ENCODE results near the gene SVIL. TPM values are rescaled to one million over a fixed set of nuclear protein-coding genes. Genes with fewer than 3 reads are reported as not detected.

Gene SVIL
- total and polyA plus RNA-seq, 4 experiments from 2014 or later, result 1.1 to 31.2 (median 22.0) TPM

DNA sequence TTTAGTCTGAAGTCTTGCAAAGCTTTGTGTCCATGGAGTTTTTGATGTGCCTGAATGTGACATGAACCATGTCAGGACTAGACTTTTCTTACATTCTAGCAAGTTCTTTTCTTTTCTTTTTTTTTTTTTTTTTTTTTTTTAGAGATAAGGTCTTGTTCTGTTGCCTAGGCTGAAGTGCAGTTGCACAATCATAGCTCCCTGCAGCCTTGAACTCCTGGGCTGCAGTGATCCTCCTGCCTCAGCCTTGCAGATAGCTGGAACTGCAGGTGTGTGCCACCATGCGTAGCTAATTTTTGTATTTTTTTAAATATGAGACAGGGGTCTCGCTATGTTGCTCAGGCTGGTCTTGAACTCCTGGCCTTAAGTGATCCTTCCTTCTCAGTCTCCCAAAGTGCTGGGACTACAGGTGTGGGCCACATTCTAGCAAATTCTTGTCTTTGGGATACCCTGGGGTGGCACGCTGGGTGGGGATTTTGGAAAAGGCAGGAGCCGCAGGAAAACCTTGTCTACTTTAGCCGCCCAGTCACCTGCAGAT is 152.8 kb downstream of the SVIL start:
- H3K4me3 Mint-ChIP-seq, result no peak overlapping the region

DNA sequence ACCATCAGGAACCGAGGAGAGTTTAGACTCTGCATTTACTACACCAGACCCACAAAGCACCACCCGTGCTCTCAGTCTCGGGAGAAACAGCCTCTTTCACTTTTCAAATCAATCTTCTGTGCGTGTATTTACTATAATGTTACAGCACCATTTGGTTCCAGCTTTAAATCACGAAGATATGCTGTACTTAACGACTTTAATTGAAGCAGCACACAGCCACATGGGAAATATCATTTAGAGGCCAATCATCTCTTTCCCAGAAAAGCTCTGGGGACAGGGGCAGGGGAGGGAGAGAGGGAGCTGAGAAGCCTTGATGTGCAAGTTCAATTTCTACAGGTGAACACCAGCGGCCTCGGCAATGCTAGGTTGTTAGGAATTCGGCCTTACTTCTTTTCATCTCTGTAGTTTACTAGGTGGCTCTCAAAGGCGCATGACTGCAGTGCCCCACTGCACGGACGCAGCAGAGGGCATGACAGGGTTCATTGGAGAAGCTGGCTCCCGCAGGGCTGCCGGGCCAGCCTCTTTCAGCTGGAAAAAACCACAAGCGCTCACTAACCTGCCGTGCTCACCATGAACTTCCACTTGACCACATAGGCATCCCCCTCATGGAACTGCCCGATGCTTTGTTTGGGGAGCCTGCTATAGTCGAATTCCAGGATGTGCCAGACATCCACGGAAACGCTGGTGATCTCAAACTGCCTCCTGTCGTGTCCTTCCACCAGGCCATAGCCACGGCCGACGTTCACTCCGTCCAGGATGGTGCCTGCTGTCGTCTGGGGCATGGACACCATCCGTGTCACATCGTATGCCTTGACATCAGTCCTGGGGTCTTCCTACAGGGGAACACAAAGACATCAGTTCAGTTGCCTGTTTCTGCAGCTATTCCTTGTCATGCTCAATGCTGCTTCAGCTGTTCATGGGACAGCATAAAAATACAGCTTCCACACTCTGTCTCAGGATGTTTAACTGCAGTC is 154.5 kb downstream of the SVIL start:
- CTCF ChIA-PET (ENCODE audit: partially characterized antibody), result interaction anchor here (0.6 kb wide), 1 partner anchor 1598 kb away, joined by 4 read pairs; no protein-coding TSS in a partner anchor
- Mint-ChIP-seq H3K9me3 (no peaks in the 10 kb centered on the region), H3K4me3 (no peak overlapping the region), H3K36me3 (peaks cover 38 to 60% of the 10 kb centered on the region in 2 donors), H3K27me3 (no peaks in the 10 kb centered on the region), H3K4me1 (peaks cover 5 to 20% (median 12%) of the 10 kb centered on the region in 4 donors), H3K27ac (peak overlapping the region in 3 of 7 donors; percentile 17 to 68 (median 23))
- no peaks in the 10 kb centered on the region for H3K9me3 ChIP-seq (ENCODE audit: control insufficient read depth in 1 of 2, low read length in 2 of 2)
- H3K4me3 ChIP-seq (ENCODE audit: low read length in 2 of 2), result no peak overlapping the region
- POLR2A ChIA-PET (ENCODE audit: partially characterized antibody), result no interaction called here
- no peaks in the 10 kb centered on the region for H3K27me3 ChIP-seq (ENCODE audit: insufficient read depth, low read length)
- peaks cover 11% of the 10 kb centered on the region for H3K4me1 ChIP-seq (ENCODE audit: insufficient read depth, low read length)
- H3K36me3 ChIP-seq (ENCODE audit: insufficient read depth, low read length), result peaks cover 8% of the 10 kb centered on the region
- no peak for DNase-seq
- no peak overlapping the region for H3K27ac ChIP-seq (ENCODE audit: low read depth, low read length)
- intact Hi-C loops (cut with micrococcal nuclease), result no loop called here

More for the DNA sequence above, 152.8 kb downstream of the SVIL start:
- no peaks in the 10 kb centered on the region for H3K9me3 Mint-ChIP-seq
- Histone ChIP-seq H3K4me3 (ENCODE audit: low read length in 2 of 2) (no peak overlapping the region), H3K27ac (ENCODE audit: low read depth, low read length) (no peak overlapping the region), H3K9me3 (ENCODE audit: control insufficient read depth in 1 of 2, low read length in 2 of 2) (no peaks in the 10 kb centered on the region), H3K4me1 (ENCODE audit: insufficient read depth, low read length) (peaks cover 11% of the 10 kb centered on the region), H3K36me3 (ENCODE audit: insufficient read depth, low read length) (peaks cover 8% of the 10 kb centered on the region), H3K27me3 (ENCODE audit: insufficient read depth, low read length) (no peaks in the 10 kb centered on the region)
- H3K27me3 Mint-ChIP-seq, result no peaks in the 10 kb centered on the region
- intact Hi-C loops (cut with micrococcal nuclease), result no loop called here
- ChIA-PET CTCF (ENCODE audit: partially characterized antibody) (interaction anchor here (1.9 kb wide), 1 partner anchor 15 kb away, joined by 9 read pairs; no protein-coding TSS in a partner anchor), POLR2A (ENCODE audit: partially characterized antibody) (interaction anchor here (0.6 kb wide), 1 partner anchor 23 kb away, joined by 3 read pairs; no protein-coding TSS in a partner anchor)
- peaks cover 52 to 66% of the 10 kb centered on the region in 2 donors for H3K36me3 Mint-ChIP-seq
- peaks cover 6 to 28% (median 13%) of the 10 kb centered on the region in 4 donors for H3K4me1 Mint-ChIP-seq
- peak overlapping the region in 1 of 7 donors; percentile 74 for H3K27ac Mint-ChIP-seq
- DNase-seq, result no peak

DNA sequence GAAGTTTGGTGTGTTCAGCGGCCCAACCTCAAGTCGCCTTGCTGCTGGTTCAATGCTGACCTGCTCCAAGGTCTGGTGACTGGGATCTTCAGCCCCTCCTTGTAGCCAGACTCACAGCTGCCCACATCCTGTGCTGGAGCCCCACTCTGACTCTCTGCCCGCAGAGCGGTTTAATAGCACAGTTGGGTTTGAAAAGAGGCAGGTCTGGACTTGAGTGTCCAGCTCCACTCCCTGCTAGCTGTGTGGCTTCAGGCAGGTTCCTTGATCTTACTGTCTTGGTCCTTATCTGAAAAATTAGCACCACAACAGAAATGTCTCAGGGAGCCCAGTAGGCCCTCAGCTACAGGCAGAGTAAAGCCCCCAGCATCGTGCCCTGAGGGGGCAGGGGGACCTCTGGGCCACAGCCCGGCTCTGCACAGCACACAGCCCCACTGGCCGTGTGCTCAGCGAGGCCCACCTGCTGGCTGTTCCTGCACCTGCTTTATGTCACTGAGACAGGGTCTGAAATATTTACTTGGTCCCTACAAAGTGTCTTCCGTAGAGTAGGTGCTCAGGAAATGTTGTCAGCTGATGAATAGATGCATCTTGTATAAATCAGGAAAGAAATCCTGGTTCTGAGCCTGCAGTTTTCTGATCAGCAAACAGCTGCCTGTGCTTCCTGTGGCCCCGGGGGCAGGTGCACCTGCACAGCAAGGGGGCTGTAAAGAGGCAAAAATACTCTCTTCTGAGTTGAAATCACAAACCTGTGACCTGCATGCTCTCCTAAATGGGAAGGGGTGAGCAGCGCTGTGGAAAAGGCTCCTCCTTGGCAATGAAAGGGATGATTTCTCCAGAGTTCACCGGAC is 155.5 kb downstream of the SVIL start:
- Mint-ChIP-seq H3K9me3 (no peaks in the 10 kb centered on the region), H3K4me1 (peaks cover 5 to 18% (median 10%) of the 10 kb centered on the region in 4 donors), H3K27ac (no peak overlapping the region), H3K36me3 (peaks cover 31 to 53% of the 10 kb centered on the region in 2 donors), H3K4me3 (no peak overlapping the region), H3K27me3 (no peaks in the 10 kb centered on the region)
- intact Hi-C loops (cut with micrococcal nuclease), result no loop called here
- H3K36me3 ChIP-seq (ENCODE audit: insufficient read depth, low read length), result peaks cover 8% of the 10 kb centered on the region
- CTCF ChIA-PET (ENCODE audit: partially characterized antibody), result interaction anchor here (0.6 to 2.3 kb wide), 2 partner anchors 17 to 1599 kb away, joined by 4 to 10 read pairs; no protein-coding TSS in a partner anchor
- H3K9me3 ChIP-seq (ENCODE audit: control insufficient read depth in 1 of 2, low read length in 2 of 2), result no peaks in the 10 kb centered on the region
- POLR2A ChIA-PET (ENCODE audit: partially characterized antibody), result no interaction called here
- H3K4me1 ChIP-seq (ENCODE audit: insufficient read depth, low read length), result peaks cover 11% of the 10 kb centered on the region
- H3K4me3 ChIP-seq (ENCODE audit: low read length in 2 of 2), result no peak overlapping the region
- H3K27ac ChIP-seq (ENCODE audit: low read depth, low read length), result no peak overlapping the region
- H3K27me3 ChIP-seq (ENCODE audit: insufficient read depth, low read length), result no peaks in the 10 kb centered on the region
- no peak for DNase-seq

DNA sequence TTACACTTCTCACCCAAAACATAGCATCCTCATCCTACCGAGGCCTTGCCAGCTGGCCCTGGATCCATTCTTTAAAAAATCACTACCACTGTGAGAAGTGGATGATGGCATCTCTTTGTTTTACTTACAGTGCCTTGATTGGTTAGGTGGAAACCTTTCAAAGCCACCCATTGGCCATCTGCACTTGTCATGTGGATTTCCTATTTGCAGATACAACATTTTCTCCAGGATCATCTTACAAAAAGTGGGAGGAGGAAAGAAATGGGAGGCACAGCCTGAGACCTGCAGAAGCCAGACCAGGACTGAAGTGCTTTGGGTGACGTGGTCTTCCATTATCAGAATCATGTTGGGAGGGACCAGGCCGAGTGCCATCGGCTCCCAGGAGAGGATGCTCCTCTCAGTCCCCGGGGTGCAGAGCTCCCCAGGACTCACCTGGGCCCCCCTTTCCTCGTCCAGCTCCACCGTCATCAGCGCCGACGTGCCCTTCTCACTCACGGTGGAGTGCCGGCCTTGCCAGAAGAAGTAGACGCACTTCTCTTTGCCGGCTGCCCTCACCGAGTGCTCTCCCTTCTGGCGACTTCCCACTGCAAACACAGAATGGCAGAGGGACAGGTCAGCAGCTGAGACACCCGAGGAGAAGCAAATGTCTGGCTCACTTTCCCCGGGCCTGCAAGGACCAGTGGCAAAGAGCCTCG is 161.2 kb downstream of the SVIL start:
- H3K36me3 Mint-ChIP-seq, result peaks cover 51 to 72% of the 10 kb centered on the region in 2 donors
- peak overlapping the region in 1 of 7 donors; percentile 42 for H3K27ac Mint-ChIP-seq
- H3K9me3 Mint-ChIP-seq, result peaks cover 0 to 4% (median 0%) of the 10 kb centered on the region in 8 donors
- no peak overlapping the region for H3K4me3 Mint-ChIP-seq
- no peaks in the 10 kb centered on the region for H3K27me3 Mint-ChIP-seq
- POLR2A ChIA-PET (ENCODE audit: partially characterized antibody), result no interaction called here
- Histone ChIP-seq H3K36me3 (ENCODE audit: insufficient read depth, low read length) (peaks cover 25% of the 10 kb centered on the region), H3K4me3 (ENCODE audit: low read length in 2 of 2) (no peak overlapping the region), H3K4me1 (ENCODE audit: insufficient read depth, low read length) (no peaks in the 10 kb centered on the region), H3K9me3 (ENCODE audit: control insufficient read depth in 1 of 2, low read length in 2 of 2) (no peaks in the 10 kb centered on the region), H3K27me3 (ENCODE audit: insufficient read depth, low read length) (no peaks in the 10 kb centered on the region), H3K27ac (ENCODE audit: low read depth, low read length) (no peak overlapping the region)
- intact Hi-C loops (cut with micrococcal nuclease), result no loop called here
- DNase-seq, result no peak
- H3K4me1 Mint-ChIP-seq, result no peaks in the 10 kb centered on the region
- CTCF ChIA-PET (ENCODE audit: partially characterized antibody), result no interaction called here

DNA sequence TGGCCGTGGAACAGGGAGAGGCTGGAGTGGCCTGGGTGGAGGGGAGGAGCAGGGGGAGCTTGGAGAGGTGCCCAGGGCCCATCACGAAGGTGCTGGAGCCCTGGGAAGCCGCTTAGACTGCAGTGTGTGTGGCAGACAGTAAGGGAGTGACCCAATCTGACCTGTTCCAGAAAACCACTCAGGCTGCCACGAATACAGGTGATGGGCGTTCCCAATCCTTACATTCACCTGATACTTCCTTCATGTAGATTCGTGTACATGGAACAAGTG is 161.7 kb downstream of the SVIL start:
- Mint-ChIP-seq H3K9me3 (peaks cover 0 to 4% (median 0%) of the 10 kb centered on the region in 8 donors), H3K4me3 (no peak overlapping the region), H3K36me3 (peaks cover 53 to 74% of the 10 kb centered on the region in 2 donors), H3K4me1 (no peaks in the 10 kb centered on the region), H3K27me3 (no peaks in the 10 kb centered on the region), H3K27ac (no peak overlapping the region)
- intact Hi-C loops (cut with micrococcal nuclease), result no loop called here
- Histone ChIP-seq H3K36me3 (ENCODE audit: insufficient read depth, low read length) (peaks cover 25% of the 10 kb centered on the region), H3K9me3 (ENCODE audit: control insufficient read depth in 1 of 2, low read length in 2 of 2) (no peaks in the 10 kb centered on the region), H3K27me3 (ENCODE audit: insufficient read depth, low read length) (no peaks in the 10 kb centered on the region), H3K4me3 (ENCODE audit: low read length in 2 of 2) (no peak overlapping the region), H3K4me1 (ENCODE audit: insufficient read depth, low read length) (no peaks in the 10 kb centered on the region), H3K27ac (ENCODE audit: low read depth, low read length) (no peak overlapping the region)
- no peak for DNase-seq
- POLR2A ChIA-PET (ENCODE audit: partially characterized antibody), result no interaction called here
- CTCF ChIA-PET (ENCODE audit: partially characterized antibody), result no interaction called here

DNA sequence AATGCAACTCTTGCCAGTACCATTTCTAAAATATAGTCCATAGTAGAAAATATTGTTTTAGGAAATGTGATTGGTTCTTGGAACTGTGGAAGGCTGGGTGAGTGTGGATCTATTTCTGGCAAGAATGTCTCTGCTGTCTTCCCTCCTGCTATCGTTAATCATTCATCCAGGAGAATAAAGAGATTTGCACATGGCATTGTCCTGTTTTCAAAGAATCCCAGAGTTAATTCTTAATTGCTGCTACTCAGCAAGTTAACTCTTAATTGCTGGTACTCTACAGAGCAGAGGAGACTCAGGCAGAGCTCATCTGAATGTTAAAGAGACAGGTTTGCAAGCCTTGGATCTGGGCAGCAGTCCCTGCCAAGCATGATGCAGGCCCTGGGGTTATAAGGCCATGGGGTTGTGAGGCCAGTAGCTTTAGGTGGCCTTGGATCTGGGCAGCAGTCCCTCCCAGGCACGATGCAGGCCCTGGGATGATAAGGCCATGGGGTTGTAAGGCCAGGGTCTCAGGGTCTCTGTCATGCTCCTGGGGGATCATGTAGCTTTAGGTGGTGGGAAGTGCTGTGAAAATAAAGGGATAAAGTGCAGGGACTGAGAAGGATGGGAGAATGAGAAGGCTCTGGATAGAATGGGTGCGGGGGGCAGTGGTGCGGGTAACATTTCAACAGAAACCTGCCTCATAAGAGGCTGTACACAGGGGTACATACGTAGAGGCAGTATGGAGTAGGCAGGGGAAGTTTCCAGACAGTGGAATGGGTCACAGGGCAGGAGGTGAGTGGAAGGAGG is 162.3 kb downstream of the SVIL start:
- Mint-ChIP-seq H3K4me1 (no peaks in the 10 kb centered on the region), H3K36me3 (peaks cover 54 to 74% of the 10 kb centered on the region in 2 donors), H3K27ac (peak overlapping the region in 3 of 7 donors; percentile 53 to 68 (median 67)), H3K4me3 (peak overlapping the region in 1 of 8 donors; percentile 25), H3K27me3 (no peaks in the 10 kb centered on the region), H3K9me3 (peaks cover 0 to 4% (median 0%) of the 10 kb centered on the region in 8 donors)
- Histone ChIP-seq H3K9me3 (ENCODE audit: control insufficient read depth in 1 of 2, low read length in 2 of 2) (no peaks in the 10 kb centered on the region), H3K4me1 (ENCODE audit: insufficient read depth, low read length) (no peaks in the 10 kb centered on the region), H3K36me3 (ENCODE audit: insufficient read depth, low read length) (peaks cover 25% of the 10 kb centered on the region), H3K27me3 (ENCODE audit: insufficient read depth, low read length) (no peaks in the 10 kb centered on the region), H3K4me3 (ENCODE audit: low read length in 2 of 2) (no peak overlapping the region), H3K27ac (ENCODE audit: low read depth, low read length) (no peak overlapping the region)
- POLR2A ChIA-PET (ENCODE audit: partially characterized antibody), result no interaction called here
- DNase-seq, result no peak
- CTCF ChIA-PET (ENCODE audit: partially characterized antibody), result interaction anchor here (1.2 to 1.4 kb wide), 2 partner anchors 11 to 23 kb away, joined by 3 to 5 read pairs; no protein-coding TSS in a partner anchor
- intact Hi-C loops (cut with micrococcal nuclease), result no loop called here
